IMR-90 (cell line): ENCODE results near the gene C5orf58.

Source experiments
- BHLHE40 ChIP-seq: fragments of 150-350 bp; IDR thresholded peaks from 2 replicates; pipeline ENCODE4 v1.6.1; 2016; ENCODE audit warnings: mild to moderate bottlenecking, low read depth, low read length
- CTCF ChIP-seq: conservative IDR thresholded peaks from 2 replicates; pipeline ENCODE4 v1.5.1; 2012; ENCODE audit warnings: mild to moderate bottlenecking, low read depth, low read length, improper control_type of control experiment
- ELK1 ChIP-seq: fragments of 150-350 bp; IDR thresholded peaks from 2 replicates; pipeline ENCODE4 v1.6.1; 2016; ENCODE audit warnings: low read depth, mild to moderate bottlenecking, low read length, moderate library complexity, borderline replicate concordance
- FOS ChIP-seq: fragments of 150-350 bp; IDR thresholded peaks from 2 replicates; pipeline ENCODE4 v1.6.1; 2016; ENCODE audit warnings: low read depth, low read length
- MAZ ChIP-seq: IDR thresholded peaks from 2 replicates; pipeline ENCODE4 v1.6.1; 2012; ENCODE audit warnings: low read depth, mild to moderate bottlenecking, low read length, improper control_type of control experiment, moderate library complexity, borderline replicate concordance
- MXI1 ChIP-seq: IDR thresholded peaks from 2 replicates; pipeline ENCODE4 v1.6.1; 2012; ENCODE audit warnings: low read depth, mild to moderate bottlenecking, low read length, moderate library complexity, borderline replicate concordance
- POLR2A ChIP-seq: IDR thresholded peaks from 2 replicates; pipeline ENCODE4 v1.6.1; 2012; ENCODE audit warnings: mild to moderate bottlenecking, low read depth, low read length
- RAD21 ChIP-seq: IDR thresholded peaks from 2 replicates; pipeline ENCODE4 v1.6.1; 2012; ENCODE audit warnings: low read length, improper control_type of control experiment
- RCOR1 ChIP-seq: IDR thresholded peaks from 2 replicates; pipeline ENCODE4 v1.6.1; 2012; ENCODE audit warnings: mild to moderate bottlenecking, low read length, improper control_type of control experiment; ENCODE audit not compliant: insufficient replicate concordance
- RFX5 ChIP-seq: IDR thresholded peaks from 2 replicates; pipeline ENCODE4 v1.8.0; 2012; ENCODE audit warnings: low read depth, mild to moderate bottlenecking, low read length, moderate library complexity
- SMC3 ChIP-seq: fragments of 150-350 bp; IDR thresholded peaks from 2 replicates; pipeline ENCODE4 v1.6.1; 2016; ENCODE audit warnings: low read depth, mild to moderate bottlenecking, antibody characterized with exemption, low read length, moderate library complexity
- USF2 ChIP-seq: fragments of 150-350 bp; IDR thresholded peaks from 2 replicates; pipeline ENCODE4 v1.6.1; 2017; ENCODE audit warnings: mild to moderate bottlenecking, antibody characterized with exemption, low read length, low read depth

GRCh38 chr5:170252720-170253350, 20.1 kb downstream of the C5orf58 start:
- TF ChIP-seq RAD21 = no peak
- TF ChIP-seq CTCF = no peak
- no peak for TF ChIP-seq USF2
- TF ChIP-seq ELK1 = no peak
- no peak for TF ChIP-seq RCOR1
- no peak for TF ChIP-seq BHLHE40
- no peak for TF ChIP-seq POLR2A
- TF ChIP-seq RFX5 = no peak
- no peak for TF ChIP-seq FOS
- TF ChIP-seq MXI1 = no peak
- TF ChIP-seq MAZ = no peak
- no peak for TF ChIP-seq SMC3
